Muscle layer of duodenum (tissue), 2 donors: Measurements from ENCODE around the gene LRBA.
"Not testable (repeated sequence)": the region's sequence is repeated elsewhere in the genome, so short reads cannot be mapped to it uniquely, and the experiment has no call there.

ENCODE experiments used
- H3K27ac ChIP-seq: one replicate; pipeline ENCODE4 v1.7.0; 2013; ENCODE audit warnings: mild to moderate bottlenecking, low read length
- H3K27me3 ChIP-seq: one replicate; pipeline ENCODE4 v1.7.0; 2013; ENCODE audit warnings: low read depth, mild to moderate bottlenecking, control low read depth, low read length
- H3K36me3 ChIP-seq, 2 donors: one replicate each; pipeline ENCODE4 v1.7.0; 2013; ENCODE audit warnings: low read length in 2 of 2, control low read depth in 1 of 2, mild to moderate bottlenecking in 1 of 2; ENCODE audit not compliant: insufficient read depth in 2 of 2, control insufficient read depth in 1 of 2
- H3K4me1 ChIP-seq, 2 donors: one replicate each; pipeline ENCODE4 v1.7.0; 2013; ENCODE audit warnings: low read length in 2 of 2, mild to moderate bottlenecking in 2 of 2, control low read depth in 1 of 2, moderate library complexity in 1 of 2; ENCODE audit not compliant: insufficient read depth in 2 of 2, control insufficient read depth in 1 of 2
- H3K4me3 ChIP-seq, 2 donors: one replicate each; pipeline ENCODE4 v1.7.0; 2013; ENCODE audit warnings: low read length in 2 of 2, low read depth in 1 of 2, mild to moderate bottlenecking in 1 of 2
- H3K9me3 ChIP-seq, 2 donors: one replicate each; pipeline ENCODE4 v1.7.0; 2013; ENCODE audit warnings: low read length in 2 of 2, control low read depth in 1 of 2, mild to moderate bottlenecking in 1 of 2; ENCODE audit not compliant: control insufficient read depth in 1 of 2
- donor health status: healthy.

LRBA gene

GRCh38 chr4:150938417-150938816 is 76.7 kb downstream of the LRBA start:
- H3K27me3 ChIP-seq: no peaks in the 10 kb centered on the region
- peaks cover 0 to 3% of the 10 kb centered on the region in 2 donors for H3K4me1 ChIP-seq
- H3K9me3 ChIP-seq: no peaks in the 10 kb centered on the region

GRCh38 chr4:150934022-150934421 is 81.1 kb downstream of the LRBA start:
- H3K4me1 ChIP-seq: peaks cover 0 to 3% of the 10 kb centered on the region in 2 donors
- no peaks in the 10 kb centered on the region for H3K27me3 ChIP-seq
- no peak overlapping the region for H3K27ac ChIP-seq
- H3K4me3 ChIP-seq: no peak overlapping the region
- no peaks in the 10 kb centered on the region for H3K9me3 ChIP-seq
- no peaks in the 10 kb centered on the region for H3K36me3 ChIP-seq

More at GRCh38 chr4:150938417-150938816, 76.7 kb downstream of the LRBA start:
- Histone ChIP-seq H3K36me3 (no peaks in the 10 kb centered on the region), H3K4me3 (no peak overlapping the region), H3K27ac (no peak overlapping the region)

DNA sequence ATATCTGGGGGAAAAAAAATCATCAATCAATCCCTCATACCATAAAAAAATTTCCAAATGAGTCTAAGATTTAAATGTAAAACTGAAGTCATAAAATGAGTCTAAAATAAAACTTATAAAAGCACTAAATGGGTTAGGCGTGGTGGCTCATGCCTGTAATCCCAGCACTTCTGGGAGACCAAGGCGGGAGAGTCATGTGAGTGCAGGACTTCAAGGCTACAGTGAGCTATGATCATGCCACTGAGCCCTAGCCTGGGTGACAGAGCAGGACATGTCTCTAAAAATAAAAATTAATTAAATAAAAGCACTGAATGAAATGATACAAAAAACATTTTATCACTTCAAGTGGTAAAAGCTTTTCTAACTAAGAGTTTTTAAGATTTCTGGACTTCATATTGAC is 83.3 kb downstream of the LRBA start:
- H3K4me3 ChIP-seq: no peak overlapping the region
- no peaks in the 10 kb centered on the region for H3K4me1 ChIP-seq
- H3K9me3 ChIP-seq: no peaks in the 10 kb centered on the region
- peaks cover 0 to 3% of the 10 kb centered on the region in 2 donors for H3K36me3 ChIP-seq
- H3K27ac ChIP-seq: no peak overlapping the region
- H3K27me3 ChIP-seq: no peaks in the 10 kb centered on the region

GRCh38 chr4:150931005-150931404 is 84.1 kb downstream of the LRBA start:
- no peak overlapping the region for H3K4me3 ChIP-seq

GRCh38 chr4:150923945-150924344 is 91.1 kb downstream of the LRBA start:
- Histone ChIP-seq H3K36me3 (peaks cover 1 to 3% of the 10 kb centered on the region in 2 donors), H3K4me3 (no peak overlapping the region), H3K4me1 (no peaks in the 10 kb centered on the region), H3K9me3 (no peaks in the 10 kb centered on the region), H3K27me3 (no peaks in the 10 kb centered on the region), H3K27ac (no peak overlapping the region)

More at GRCh38 chr4:150931005-150931404, 84.1 kb downstream of the LRBA start:
- no peaks in the 10 kb centered on the region for H3K9me3 ChIP-seq
- H3K27me3 ChIP-seq: no peaks in the 10 kb centered on the region
- H3K36me3 ChIP-seq: peaks cover 0 to 3% of the 10 kb centered on the region in 2 donors
- H3K4me1 ChIP-seq: no peaks in the 10 kb centered on the region
- H3K27ac ChIP-seq: no peak overlapping the region

- not testable (repeated sequence) for H3K9me3 ChIP-seq, H3K4me1 ChIP-seq, H3K4me3 ChIP-seq, H3K36me3 ChIP-seq, H3K27ac ChIP-seq, H3K27me3 ChIP-seq
These were observed 93.6 kb downstream of the LRBA start for GRCh38 chr4:150921486-150921885.

GRCh38 chr4:150918562-150918961 is 96.5 kb downstream of the LRBA start:
- not testable (repeated sequence) for H3K27me3 ChIP-seq, H3K9me3 ChIP-seq, H3K4me1 ChIP-seq, H3K4me3 ChIP-seq, H3K27ac ChIP-seq
- peaks cover 0 to 14% of the 10 kb centered on the region in 2 donors for H3K36me3 ChIP-seq

- H3K4me1 ChIP-seq: no peaks in the 10 kb centered on the region
- H3K4me3 ChIP-seq: no peak overlapping the region
- H3K36me3 ChIP-seq: peaks cover 20 to 25% of the 10 kb centered on the region in 2 donors
- no peak overlapping the region for H3K27ac ChIP-seq
- no peaks in the 10 kb centered on the region for H3K27me3 ChIP-seq
- H3K9me3 ChIP-seq: no peaks in the 10 kb centered on the region
These were observed 103.8 kb downstream of the LRBA start for GRCh38 chr4:150911326-150911725.

GRCh38 chr4:150909116-150909515 is 106.0 kb downstream of the LRBA start:
- no peak overlapping the region for H3K27ac ChIP-seq
- no peaks in the 10 kb centered on the region for H3K27me3 ChIP-seq
- H3K36me3 ChIP-seq: peaks cover 12 to 25% of the 10 kb centered on the region in 2 donors
- H3K4me3 ChIP-seq: no peak overlapping the region
- H3K4me1 ChIP-seq: no peaks in the 10 kb centered on the region
- no peaks in the 10 kb centered on the region for H3K9me3 ChIP-seq

GRCh38 chr4:150906987-150907633 is 108.0 kb downstream of the LRBA start:
- no peak overlapping the region for H3K4me3 ChIP-seq
- H3K36me3 ChIP-seq: peaks cover 12 to 15% of the 10 kb centered on the region in 2 donors
- no peaks in the 10 kb centered on the region for H3K9me3 ChIP-seq
- H3K27me3 ChIP-seq: no peaks in the 10 kb centered on the region
- no peaks in the 10 kb centered on the region for H3K4me1 ChIP-seq
- H3K27ac ChIP-seq: no peak overlapping the region

DNA sequence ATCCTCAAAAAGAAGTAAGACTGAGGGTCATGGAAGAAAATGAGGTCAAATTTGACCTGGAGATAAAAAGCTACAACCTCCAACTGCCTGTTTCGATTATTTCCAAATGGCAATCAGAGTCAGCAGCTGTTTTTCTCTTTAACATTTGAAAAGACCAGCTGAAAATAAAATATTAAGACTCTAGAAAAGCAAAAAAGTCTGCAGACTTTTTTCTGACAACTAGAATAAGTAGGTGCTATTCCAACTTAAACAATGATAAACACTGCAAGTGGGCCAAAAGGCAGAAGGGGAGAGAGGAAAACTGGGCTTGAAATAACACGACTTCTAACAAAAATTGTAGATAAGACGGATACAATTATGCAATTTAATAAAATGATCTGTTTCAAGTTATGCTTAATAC is 110.4 kb downstream of the LRBA start:
- H3K27ac ChIP-seq: no peak overlapping the region
- no peaks in the 10 kb centered on the region for H3K9me3 ChIP-seq
- H3K36me3 ChIP-seq: peaks cover 10 to 11% of the 10 kb centered on the region in 2 donors
- no peak overlapping the region for H3K4me3 ChIP-seq
- no peaks in the 10 kb centered on the region for H3K4me1 ChIP-seq
- H3K27me3 ChIP-seq: no peaks in the 10 kb centered on the region

DNA sequence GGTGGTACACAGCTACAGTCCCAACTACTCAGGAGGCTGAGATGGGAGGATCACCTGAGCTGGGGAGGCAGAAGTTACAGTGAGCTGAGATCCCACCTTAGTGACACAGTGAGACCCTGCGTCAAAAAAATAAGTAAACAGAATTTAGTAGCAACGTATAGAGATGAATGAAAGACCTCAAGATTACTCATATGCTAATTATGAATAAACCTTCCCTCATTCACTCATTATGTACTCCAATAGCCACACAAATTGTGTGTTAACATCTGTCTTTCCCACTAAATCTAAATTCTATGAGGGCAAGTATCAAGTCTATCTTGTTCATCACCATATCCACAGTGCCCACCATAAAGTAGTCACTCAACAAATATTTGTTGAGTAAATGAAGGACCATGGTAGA is 111.5 kb downstream of the LRBA start:
- Histone ChIP-seq H3K36me3 (peaks cover 11 to 16% of the 10 kb centered on the region in 2 donors), H3K4me1 (no peaks in the 10 kb centered on the region), H3K9me3 (no peaks in the 10 kb centered on the region), H3K27me3 (no peaks in the 10 kb centered on the region), H3K4me3 (no peak overlapping the region), H3K27ac (no peak overlapping the region)
